MM.1S (cell line): ENCODE results near the gene TAS2R20.

Experiments
- DNase-seq: peaks from one replicate; pipeline ENCODE4 v3.0.0-alpha.2; 2015
- H2AFZ ChIP-seq: fragments of 300-600 bp; sonication (generic); 2 replicates; pipeline ENCODE4 v1.6.0; 2016; ENCODE audit warnings: antibody characterized with exemption, low read length
- H3F3A ChIP-seq: fragments of 300-600 bp; sonication (generic); 2 replicates; pipeline ENCODE4 v1.6.1; 2016; ENCODE audit warnings: mild to moderate bottlenecking, antibody characterized with exemption, low read length, moderate library complexity, mixed read lengths; ENCODE audit not compliant: insufficient read depth
- H3K27ac ChIP-seq: fragments of 300-600 bp; sonication (generic); 2 replicates; pipeline ENCODE4 v1.5.1; 2016; ENCODE audit warnings: mild to moderate bottlenecking, low read length
- H3K27me3 ChIP-seq: fragments of 300-600 bp; sonication (generic); replicated peaks from 2 replicates; pipeline ENCODE4 v1.6.0; 2016; ENCODE audit warnings: low read length; ENCODE audit not compliant: insufficient read depth
- H3K36me3 ChIP-seq: fragments of 300-600 bp; sonication (generic); replicated peaks from 2 replicates; pipeline ENCODE4 v1.6.1; 2016; ENCODE audit warnings: mild to moderate bottlenecking, low read length, mixed read lengths; ENCODE audit not compliant: insufficient read depth
- H3K4me1 ChIP-seq: fragments of 300-600 bp; sonication (generic); 2 replicates; pipeline ENCODE4 v1.6.1; 2016; ENCODE audit warnings: low read length, mixed read lengths
- H3K4me2 ChIP-seq: fragments of 300-600 bp; sonication (generic); 2 replicates; pipeline ENCODE4 v1.6.0; 2016; ENCODE audit warnings: low read depth, low read length
- H3K4me3 ChIP-seq: fragments of 300-600 bp; sonication (generic); 2 replicates; pipeline ENCODE4 v1.5.1; 2016; ENCODE audit warnings: low read length, mixed read lengths
- H3K79me2 ChIP-seq: fragments of 300-600 bp; sonication (generic); 2 replicates; pipeline ENCODE4 v1.6.1; 2016; ENCODE audit warnings: mixed run types, low read length, mixed read lengths
- H3K9ac ChIP-seq: fragments of 300-600 bp; sonication (generic); 2 replicates; pipeline ENCODE4 v1.6.1; 2016; ENCODE audit warnings: low read length, mixed read lengths
- H3K9me2 ChIP-seq: fragments of 300-600 bp; sonication (generic); replicated peaks from 2 replicates; pipeline ENCODE4 v1.6.1; 2016; ENCODE audit warnings: mild to moderate bottlenecking, low read length, mixed read lengths; ENCODE audit not compliant: insufficient read depth
- H3K9me3 ChIP-seq: fragments of 300-600 bp; sonication (generic); replicated peaks from 2 replicates; pipeline ENCODE4 v1.6.1; 2016; ENCODE audit warnings: mild to moderate bottlenecking, low read length, mixed read lengths; ENCODE audit not compliant: insufficient read depth
- H4K20me1 ChIP-seq: fragments of 300-600 bp; sonication (generic); 2 replicates; pipeline ENCODE4 v1.6.1; 2016; ENCODE audit warnings: mild to moderate bottlenecking, low read length, moderate library complexity, mixed read lengths; ENCODE audit not compliant: insufficient read depth
- CTCF ChIP-seq: fragments of 300-600 bp; sonication (generic); IDR thresholded peaks from 2 replicates; pipeline ENCODE4 v1.5.1; 2016; ENCODE audit warnings: antibody characterized with exemption, low read length, mixed read lengths
- EZH2 ChIP-seq: fragments of 300-600 bp; sonication (generic); optimal IDR thresholded peaks from 2 replicates; pipeline ENCODE3; 2017; ENCODE audit warnings: low read depth, mild to moderate bottlenecking, antibody characterized with exemption, low read length, mixed read lengths
- EZH2phosphoT487 ChIP-seq: fragments of 300-600 bp; sonication (generic); IDR thresholded peaks from 2 replicates; pipeline ENCODE4 v1.6.1; 2018; ENCODE audit warnings: antibody characterized with exemption, low read length

Gene TAS2R20

GRCh38 chr12:10989107-10989506, 9.0 kb downstream of the TAS2R20 start:
- Histone ChIP-seq H3K9me2 (no peaks in the 10 kb centered on the region), H3K36me3 (no peaks in the 10 kb centered on the region), H3K27me3 (no peaks in the 10 kb centered on the region), H2AFZ (no peak overlapping the region), H3K4me2 (no peak overlapping the region), H3K9me3 (no peaks in the 10 kb centered on the region), H3K27ac (no peak overlapping the region), H3K4me1 (no peaks in the 10 kb centered on the region), H3F3A (no peaks in the 10 kb centered on the region), H4K20me1 (no peaks in the 10 kb centered on the region), H3K79me2 (no peaks in the 10 kb centered on the region), H3K9ac (no peak overlapping the region), H3K4me3 (no peak overlapping the region)
- TF ChIP-seq EZH2: no peak
- TF ChIP-seq CTCF: no peak
- no peak for TF ChIP-seq EZH2phosphoT487
- no peak for DNase-seq

- H2AFZ ChIP-seq: no peak within 1 kb of the TSS
- no peaks in the 10 kb centered on the region for H3K79me2 ChIP-seq
- no peaks in the 10 kb centered on the region for H3K4me1 ChIP-seq
- no peak for DNase-seq
- no peaks in the 10 kb centered on the region for H3K27me3 ChIP-seq
- H3F3A ChIP-seq: no peaks in the 10 kb centered on the region
- no peak within 1 kb of the TSS for H3K27ac ChIP-seq
- no peak within 1 kb of the TSS for H3K9ac ChIP-seq
- no peaks in the 10 kb centered on the region for H4K20me1 ChIP-seq
- no peak within 1 kb of the TSS for H3K4me3 ChIP-seq
- no peaks in the 10 kb centered on the region for H3K9me2 ChIP-seq
- TF ChIP-seq EZH2phosphoT487: no peak
- no peak for TF ChIP-seq EZH2
- no peak for TF ChIP-seq CTCF
- no peak within 1 kb of the TSS for H3K4me2 ChIP-seq
- H3K9me3 ChIP-seq: no peaks in the 10 kb centered on the region
- no peaks in the 10 kb centered on the region for H3K36me3 ChIP-seq
Observed at GRCh38 chr12:10986812-10987211, 11.3 kb downstream of the TAS2R20 start, which contains the start of gene TAS2R50. Gene TAS2R50, minus strand, starts transcription at chr12:10986912. Its CDS starts 52 bp downstream, at chr12:10986860.

- H3K27me3 ChIP-seq: no peaks in the 10 kb centered on the region
Observed at GRCh38 chr12:10982244-10982643, 15.9 kb downstream of the TAS2R20 start.

More at GRCh38 chr12:10982244-10982643, 15.9 kb downstream of the TAS2R20 start:
- no peak overlapping the region for H3K4me2 ChIP-seq
- no peak for DNase-seq
- H3K79me2 ChIP-seq: no peaks in the 10 kb centered on the region
- no peak overlapping the region for H3K9ac ChIP-seq
- H3K4me1 ChIP-seq: no peaks in the 10 kb centered on the region
- H3K4me3 ChIP-seq: no peak overlapping the region
- no peaks in the 10 kb centered on the region for H3F3A ChIP-seq
- no peak overlapping the region for H3K27ac ChIP-seq
- no peaks in the 10 kb centered on the region for H3K36me3 ChIP-seq
- H2AFZ ChIP-seq: no peak overlapping the region
- no peaks in the 10 kb centered on the region for H3K9me3 ChIP-seq
- no peaks in the 10 kb centered on the region for H3K9me2 ChIP-seq
- no peak for TF ChIP-seq EZH2
- no peak for TF ChIP-seq CTCF
- no peak for TF ChIP-seq EZH2phosphoT487
- H4K20me1 ChIP-seq: no peaks in the 10 kb centered on the region
